CD4-positive, alpha-beta T cell treated with Interferon gamma for 1 hour (primary cell): ENCODE measurements around the gene CTRL.
A peak's percentile ranks its signal among the peaks of the same experiment; 100 is the strongest.
"Not testable (repeated sequence)": the region's sequence is repeated elsewhere in the genome, so short reads cannot be mapped to it uniquely, and the experiment has no call there.

Experiments
- DNase-seq: peaks from one replicate; pipeline ENCODE4 v3.0.0-alpha.2; 2020

Gene CTRL

DNA sequence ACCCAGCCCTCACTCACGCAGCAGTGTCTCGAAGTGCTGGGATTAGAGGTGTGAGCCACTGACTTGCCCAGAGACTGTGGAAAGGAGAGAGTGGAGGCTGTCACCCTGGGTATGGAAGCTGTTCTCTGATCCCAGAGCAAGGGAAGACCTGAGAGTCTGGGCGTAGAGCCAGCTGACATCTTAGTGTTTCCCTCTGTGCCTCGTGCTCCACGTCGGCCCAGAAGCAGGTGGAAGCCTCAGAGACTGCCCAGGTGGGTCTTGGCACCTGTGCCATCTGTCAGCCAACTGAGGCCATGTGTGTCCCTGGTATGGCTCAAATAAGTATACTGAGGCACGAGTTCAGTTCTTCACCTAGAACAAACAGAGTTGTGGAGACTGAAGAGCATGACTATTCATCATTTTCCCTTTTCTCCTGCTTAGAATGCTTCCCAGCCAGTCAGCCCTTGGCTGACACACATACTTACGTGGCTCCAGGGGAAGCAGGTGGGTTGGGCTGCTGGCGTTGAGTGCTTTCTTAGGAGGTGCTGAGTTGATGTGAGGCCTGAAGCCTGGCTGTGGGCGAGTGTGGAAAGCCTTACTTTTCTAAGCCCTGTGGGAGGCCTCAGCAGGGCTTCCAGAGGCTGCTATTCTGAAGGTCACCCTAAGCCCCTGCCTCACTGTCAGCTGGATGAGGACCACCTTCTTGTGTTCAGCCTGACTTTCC is 8.1 kb downstream of the CTRL start:
- DNase-seq, result no peak

DNA sequence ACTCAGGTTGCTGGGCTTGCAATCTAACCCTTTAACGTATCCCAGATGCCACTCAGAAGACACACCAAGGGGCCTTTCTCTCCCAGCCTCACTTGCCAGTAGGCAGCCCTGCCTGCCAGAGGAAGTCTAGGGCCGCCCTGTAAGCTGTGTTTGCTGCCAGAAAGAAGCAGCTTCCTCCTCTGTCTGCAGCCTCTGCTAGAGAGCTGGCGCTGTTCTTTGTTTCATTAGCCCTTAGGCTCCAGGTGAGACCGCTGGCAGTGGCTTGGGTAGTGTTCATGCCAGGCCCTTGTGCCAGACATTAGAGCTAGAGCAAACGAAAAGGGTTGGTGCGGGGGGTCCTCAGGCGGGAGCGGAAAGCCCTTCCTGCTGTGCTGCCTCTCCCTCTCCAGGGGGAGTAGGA is 8.9 kb downstream of the CTRL start:
- DNase-seq, result no peak

DNA sequence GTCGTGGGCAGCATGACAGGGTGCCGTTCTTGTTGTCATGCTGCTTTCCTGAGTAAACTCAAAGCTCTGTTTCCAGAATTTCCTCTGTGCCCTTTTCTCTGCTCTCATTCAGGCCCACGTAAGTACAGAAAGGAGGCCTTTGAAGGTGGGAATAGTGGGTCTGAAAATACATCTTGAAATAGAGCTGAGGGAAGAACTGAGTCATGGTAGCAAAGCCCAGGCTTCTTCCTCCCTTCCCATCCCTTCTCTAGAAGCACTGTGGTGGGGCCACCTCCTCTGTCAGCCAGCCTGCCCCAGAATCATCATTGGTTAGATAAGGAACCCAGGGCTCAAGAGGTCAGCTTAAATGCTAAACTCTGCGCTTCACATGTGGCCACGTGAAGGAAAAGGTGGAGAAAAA is 9.4 kb downstream of the CTRL start:
- no peak for DNase-seq

DNA sequence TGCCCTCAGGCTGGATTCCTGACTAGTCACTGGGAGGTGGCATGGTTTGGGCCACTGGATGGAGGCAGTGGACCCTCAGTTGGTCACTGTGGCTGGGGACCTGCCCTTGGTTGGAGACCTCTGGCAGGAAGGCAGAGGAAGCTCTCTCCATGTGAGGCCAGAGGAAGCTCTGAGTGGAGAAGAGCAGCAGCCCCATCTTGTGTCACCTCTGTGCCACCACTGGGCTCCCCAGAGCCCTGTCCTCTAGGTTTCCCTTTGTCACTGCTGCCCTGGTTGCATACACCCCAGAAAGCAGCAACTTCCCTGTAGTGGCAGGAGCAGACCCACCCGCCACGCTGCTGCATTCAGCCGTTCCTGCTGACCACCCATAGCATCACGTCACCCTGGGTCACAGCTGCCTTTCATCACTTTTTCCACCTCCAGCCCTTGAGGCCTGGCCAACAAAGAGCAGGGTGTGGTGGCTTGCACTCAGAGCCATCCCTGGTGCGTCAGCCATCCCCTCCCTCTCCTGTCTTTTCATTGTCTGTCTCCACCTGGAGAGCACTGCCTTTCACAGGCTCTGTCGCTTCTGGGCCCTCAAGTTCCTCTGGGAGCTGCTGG is 11.9 kb downstream of the CTRL start:
- no peak for DNase-seq

DNA sequence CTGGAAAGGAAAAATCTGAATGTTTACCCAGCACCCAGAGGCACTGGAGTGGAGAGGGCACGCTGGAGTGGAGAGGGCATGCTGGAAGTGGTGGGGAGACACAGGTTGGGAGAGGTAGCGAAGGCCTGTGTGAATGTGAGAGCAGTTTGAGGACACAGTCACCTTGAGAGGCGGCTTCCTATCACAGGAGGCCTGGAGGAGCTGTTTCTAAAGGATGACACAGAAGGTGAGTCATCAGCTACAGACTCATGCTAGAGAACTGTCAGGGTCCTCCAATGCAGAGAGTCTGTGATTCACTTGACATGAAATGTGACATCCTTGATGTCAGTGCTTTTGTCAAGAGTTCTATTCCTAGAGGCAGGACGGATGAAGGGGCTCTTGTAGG is 13.8 kb downstream of the CTRL start:
- no peak for DNase-seq

DNA sequence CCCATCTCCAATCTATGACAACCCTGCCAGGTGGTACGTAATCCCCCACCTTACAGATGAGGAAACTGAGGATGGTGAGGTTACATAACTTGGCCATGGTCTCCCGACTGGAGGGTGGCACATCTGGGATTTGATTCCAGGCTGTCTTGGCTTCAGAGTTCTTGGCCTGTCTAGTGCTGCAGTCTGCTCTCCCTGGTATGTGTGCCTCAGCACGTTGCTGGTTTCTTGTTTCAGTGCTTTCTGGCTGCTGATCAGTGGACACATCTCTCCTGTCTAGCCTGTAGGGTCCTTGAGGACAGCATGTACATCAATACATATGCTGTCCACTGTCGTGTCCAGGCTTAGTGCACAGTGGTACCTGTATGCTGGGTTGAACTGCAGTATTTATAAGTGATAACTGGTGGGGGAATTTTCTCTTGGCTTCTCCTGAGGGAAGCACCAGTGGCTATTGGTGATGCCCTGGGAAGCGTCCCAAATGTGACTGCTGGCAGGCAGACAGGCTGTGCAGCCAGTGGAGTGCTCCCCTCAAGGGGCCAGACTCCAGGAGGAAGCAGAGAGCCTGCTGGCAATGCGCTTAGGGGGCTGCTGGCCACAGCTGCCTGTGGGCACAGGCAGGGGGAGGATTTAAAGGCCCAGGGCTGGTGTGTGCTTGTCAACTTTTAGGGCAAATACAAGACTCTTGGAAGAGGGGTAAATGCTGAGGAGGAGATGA is 14.4 kb downstream of the CTRL start:
- no peak for DNase-seq

DNA sequence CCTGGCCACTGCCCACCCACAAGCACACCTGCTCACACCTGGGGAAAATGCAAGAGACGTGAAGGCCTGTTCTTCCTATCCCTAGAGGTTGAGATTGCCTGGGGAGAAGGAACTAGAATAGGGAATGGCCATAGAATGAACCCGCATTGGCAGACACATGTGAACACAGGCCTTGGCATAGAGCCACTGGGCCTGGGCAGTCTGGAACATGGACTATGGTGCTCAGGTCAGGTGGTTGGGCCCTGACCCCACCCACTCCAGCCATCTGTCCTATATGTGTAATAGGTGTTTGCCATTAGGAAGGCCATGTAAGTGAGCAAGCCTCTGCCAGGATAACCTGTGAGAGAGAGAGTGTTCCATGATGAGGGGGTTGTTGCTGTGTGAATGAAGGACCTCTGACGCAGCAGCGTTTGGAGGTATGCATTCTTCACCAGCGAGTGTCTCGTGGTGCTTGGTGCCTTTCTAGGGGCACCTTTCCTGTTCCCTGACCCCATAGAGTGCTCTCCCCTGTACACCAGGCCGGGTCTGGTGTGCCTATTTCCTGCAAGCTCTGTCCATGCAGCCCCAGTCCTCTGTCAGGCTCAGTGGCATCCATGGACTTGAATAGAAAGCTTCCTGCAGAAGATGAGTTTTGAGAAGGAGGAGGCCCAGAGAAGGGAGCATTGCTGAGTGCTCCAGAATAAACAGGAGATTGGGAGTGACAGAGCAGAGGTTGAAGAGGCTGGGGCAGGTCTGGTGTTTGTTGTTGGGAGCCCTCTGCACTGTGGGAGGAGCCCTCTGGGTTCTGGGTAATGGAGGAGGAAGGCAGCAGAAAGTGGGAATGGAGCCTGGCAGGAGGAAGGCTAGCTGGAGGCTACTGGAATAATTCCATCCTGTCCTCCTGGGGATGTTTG is 15.6 kb downstream of the CTRL start:
- no peak for DNase-seq

DNA sequence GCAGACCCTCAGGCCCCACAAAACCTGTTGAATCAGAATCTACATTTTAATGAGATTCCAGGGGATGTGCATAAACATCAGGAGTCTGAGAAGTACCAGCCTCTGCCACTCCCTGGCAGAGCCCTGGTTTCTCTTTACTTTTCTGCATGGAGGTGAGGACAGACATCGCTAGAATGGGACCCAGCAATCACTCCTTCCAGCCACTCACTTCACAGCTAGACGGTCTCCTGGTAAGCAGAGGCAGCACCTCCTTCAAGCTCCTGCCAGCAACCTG is 16.2 kb downstream of the CTRL start:
- DNase-seq, result not testable (repeated sequence)

DNA sequence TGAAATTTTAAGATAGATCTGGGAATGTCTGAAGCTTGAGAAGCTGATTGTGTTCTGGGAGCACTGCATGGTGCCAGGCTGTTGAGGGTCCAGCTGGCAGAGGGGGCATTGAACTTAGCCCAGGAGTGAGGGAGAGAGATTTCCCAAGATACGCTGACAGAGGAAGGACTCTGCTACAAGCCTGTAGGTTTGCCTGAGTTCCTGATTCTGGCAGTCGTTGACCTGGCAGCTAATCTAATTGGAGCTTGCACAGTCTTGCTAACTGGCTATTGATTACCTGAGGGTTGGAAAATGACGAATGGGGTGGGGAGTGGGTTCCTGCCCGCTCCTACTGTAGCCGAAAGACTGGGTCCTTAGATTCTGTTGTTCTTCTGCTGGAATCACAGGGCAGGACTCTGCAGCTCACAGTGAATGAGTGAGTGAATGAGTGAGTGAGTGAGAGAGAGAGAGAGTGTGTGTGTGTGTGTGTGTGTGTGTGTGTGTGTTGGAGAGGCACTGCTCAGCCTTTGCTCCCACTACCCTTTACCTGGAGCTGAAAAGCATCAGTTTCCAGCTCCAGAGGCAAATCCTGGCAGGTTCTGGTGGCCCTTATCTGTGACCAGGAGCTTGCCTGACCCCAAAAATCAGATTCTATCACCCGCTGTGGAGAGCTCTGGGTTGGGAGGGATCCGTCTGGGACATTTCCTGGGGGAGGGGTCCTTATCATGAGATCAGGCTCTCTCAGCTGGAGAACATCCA is 16.7 kb downstream of the CTRL start:
- no peak for DNase-seq

DNA sequence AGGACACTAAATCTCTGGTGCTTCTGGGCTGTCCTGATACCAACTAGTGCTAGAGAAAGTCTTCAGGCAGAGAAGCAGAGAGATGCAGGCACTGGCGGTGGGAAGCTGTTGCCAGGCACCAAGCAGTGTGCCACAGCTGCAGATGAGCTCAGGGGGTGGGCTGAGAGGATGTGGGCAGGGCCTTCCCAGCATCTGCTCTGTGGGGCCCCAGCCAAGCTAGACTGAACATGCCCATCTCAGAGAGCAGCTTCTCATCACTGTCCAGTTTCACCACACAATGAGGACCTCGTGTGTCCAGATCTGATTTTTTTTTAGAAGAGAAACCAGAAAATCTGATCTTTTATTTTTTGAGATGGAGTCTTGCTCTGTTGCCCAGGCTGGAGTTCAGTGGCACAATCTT is 21.5 kb downstream of the CTRL start:
- DNase-seq, result no peak

DNA sequence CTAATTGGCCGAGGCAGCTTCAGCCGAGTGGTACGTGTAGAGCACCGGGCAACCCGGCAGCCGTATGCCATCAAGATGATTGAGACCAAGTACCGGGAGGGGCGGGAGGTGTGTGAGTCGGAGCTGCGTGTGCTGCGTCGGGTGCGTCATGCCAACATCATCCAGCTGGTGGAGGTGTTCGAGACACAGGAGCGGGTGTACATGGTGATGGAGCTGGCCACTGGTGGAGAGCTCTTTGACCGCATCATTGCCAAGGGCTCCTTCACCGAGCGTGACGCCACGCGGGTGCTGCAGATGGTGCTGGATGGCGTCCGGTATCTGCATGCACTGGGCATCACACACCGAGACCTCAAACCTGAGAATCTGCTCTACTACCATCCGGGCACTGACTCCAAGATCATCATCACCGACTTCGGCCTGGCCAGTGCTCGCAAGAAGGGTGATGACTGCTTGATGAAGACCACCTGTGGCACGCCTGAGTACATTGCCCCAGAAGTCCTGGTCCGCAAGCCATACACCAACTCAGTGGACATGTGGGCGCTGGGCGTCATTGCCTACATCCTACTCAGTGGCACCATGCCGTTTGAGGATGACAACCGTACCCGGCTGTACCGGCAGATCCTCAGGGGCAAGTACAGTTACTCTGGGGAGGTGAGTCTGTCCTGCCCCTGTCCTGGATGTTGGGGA is 22.5 kb downstream of the CTRL start:
- DNase-seq, result no peak

DNA sequence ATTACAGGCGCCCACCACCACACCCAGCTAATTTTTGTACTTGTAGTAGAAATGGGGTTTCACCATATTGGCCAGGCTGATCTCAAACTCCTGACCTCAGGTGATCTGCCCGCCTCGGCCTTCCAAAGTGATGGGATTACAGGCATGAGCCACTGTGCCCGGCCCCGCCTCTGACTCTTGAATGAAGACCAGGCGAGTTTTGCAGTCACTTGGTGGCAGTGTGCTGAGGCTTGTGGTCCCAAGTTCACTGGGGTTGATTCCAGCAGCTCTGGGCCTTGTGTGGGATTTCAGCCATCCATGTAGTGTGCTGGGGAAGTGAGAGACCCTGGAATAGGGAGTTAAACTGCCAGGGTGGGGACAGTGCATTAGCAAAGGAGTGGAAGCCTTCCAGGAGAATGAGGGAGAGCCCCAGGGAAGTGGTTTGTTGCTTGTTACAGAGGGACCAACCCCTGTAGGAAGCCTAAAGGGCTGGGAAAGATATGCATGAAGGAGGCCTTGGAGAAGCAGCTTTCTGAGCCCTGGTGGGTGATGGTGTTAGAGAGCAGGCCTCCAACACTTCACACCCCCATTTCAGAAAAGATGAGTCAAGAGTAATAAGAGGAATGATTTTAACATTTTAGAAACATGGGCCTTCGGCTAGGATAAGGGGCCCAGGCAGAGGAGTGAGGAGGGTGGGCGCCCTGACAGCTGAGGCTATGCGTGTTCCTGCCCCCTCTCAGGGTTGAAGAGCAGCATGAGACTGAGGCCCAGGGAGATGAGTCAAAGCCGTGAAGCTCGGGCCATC is 24.1 kb downstream of the CTRL start:
- DNase-seq, result no peak

DNA sequence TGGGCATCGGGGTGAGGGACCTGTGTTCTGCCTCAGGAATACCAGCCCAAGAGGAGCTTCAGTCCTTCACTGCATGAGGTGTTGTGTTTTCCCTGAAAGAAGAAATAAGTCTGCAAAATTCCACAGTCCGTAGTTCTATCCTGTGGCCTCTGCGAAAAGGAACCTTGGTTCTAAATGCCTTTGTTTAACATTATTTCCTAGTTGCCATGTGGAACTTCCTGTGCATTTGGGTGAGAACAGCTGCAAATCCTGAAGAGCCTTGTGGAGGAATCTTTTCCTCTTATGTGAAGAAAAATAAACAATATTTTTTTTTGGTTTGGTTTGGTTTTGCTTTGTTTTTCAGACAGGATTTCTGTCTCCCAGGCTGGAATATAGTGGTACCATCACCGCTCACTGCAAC is 28.8 kb downstream of the CTRL start:
- DNase-seq, result no peak

DNA sequence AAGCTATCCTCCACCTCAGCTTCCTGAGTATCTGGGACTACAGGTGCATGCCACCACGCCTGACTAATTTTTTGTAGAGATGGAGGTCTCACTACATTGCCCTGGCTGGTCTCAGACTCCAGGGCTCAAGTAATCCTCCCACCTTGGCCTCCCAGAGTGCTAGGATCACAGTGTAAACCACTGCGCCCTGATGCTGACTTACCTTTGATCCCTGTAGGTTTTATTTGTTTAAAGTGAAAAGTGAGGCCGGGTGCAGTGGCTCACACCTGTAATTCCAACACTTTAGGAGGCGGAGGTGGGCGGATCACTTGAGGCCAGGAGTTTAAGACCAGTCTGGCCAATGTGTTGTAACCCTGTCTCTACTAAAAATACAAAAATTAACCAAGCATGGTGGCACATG is 29.9 kb downstream of the CTRL start:
- DNase-seq, result no peak

DNA sequence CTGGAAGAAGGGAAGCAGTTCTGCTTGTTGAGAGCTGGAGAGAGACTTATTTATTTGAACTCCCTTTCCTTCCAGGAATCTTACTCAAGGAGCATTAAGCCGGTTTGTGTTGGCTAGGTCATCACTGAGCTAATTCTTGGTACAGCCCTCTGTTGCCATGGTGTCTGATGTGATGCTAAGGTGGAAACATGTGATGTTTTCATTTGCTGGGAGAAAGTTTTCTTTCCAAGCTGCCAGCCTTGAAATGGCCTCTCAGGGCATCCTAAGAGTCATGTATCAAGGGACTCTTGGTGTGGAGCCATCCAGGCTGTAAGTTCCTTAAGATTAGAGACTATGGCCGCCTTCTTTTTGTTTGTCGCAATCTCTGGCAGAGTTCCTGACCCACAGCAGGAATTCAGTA is 34.4 kb downstream of the CTRL start:
- DNase-seq, result no peak

DNA sequence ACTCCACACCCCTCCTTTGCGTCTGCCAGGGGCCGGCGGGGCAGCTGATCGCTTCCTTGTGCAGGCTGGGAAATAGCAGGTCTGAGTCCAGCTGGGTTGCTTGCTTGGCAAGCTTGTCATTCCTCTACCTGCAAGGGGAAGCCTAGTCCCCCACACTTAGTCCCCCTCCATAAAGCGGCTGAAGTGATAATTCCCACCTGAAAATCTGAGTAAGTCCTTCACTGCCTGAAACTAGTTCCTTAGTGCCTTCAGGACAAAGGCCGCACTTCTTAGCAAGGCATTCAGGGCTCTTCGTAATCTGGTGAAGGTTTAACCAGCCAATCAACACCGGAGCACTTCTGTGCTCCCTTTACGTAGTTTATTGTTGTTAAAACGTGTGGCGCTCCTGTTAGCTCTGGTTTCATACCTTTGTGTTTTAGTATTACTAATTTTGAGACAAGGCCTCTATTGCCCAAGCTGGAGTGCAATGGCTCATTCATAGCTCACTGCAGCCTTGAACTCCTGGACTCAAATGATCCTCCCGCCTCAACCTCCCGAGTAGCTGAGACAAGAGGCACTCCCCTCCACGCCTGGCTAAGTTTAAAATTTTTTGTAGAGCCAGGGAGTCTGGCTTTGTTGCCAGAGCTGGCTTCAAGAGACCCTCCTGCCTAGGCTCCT is 37.8 kb downstream of the CTRL start:
- DNase-seq, result no peak

DNA sequence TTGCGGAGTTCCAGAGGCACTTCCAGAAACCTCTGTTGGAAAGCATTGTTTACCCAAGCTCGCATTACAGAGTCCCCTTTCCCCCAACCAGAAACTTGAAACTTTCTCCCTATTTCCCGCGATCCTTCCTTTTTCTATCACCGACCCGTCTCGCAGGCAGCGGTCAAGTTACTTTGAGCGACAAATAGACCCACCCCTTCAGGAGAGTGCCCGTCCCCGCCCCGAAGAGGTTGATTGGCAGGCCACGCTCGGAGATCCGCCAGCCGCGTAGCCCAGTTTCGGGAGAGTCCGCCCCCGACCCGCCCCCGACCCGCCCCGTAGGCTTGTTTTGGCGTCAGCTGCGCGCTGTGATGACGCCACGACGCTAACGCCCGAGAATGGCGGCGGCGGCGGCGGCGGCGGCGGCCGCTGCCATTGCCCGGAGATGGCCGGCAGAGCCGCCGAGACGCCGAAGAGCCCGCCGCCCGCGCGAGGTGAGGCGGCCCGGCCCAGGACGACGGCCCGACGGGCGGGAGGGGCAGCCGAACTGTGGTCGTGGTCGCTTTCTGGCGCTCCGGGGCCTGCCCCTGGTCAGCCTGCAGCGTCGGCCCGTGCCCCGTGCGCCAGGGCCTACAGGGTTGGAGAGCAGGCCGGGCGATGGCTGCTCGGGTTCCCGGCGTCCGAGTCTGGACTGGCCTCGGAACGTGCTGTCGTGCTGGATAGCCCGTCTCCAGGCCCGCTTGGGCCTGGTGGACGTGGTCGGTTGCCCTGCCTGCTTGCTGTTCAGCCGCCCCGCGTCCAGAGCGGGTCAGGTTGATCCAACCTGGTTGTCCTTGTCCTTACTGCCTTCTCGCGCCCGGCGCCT is 38.5 kb downstream of the CTRL start, which contains the start of gene PSKH1:
Gene PSKH1, plus strand, starts transcription at position 356 of the 844 bp plus-strand sequence. CDS start 15,496 bp downstream, outside the sequence.
- peak; percentile 91 for DNase-seq

DNA sequence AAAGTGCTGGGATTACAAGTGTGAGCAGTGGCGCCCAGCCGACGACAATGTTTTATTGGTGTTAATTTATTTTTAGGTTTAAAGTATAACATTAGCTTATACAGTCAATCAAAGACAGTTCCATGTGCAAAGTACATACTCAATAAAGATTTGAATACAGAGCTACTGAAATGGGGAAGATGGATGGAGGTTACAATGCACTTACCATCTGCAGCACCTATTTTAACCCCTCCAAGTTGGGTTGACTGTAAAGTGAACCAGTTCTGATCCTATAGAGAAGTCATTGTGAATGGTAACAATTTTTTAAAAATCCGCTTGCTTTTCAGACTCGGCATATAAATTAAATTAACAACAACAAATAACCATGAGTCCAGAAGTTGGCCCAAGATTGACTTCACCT is 39.3 kb downstream of the CTRL start:
- no peak for DNase-seq

DNA sequence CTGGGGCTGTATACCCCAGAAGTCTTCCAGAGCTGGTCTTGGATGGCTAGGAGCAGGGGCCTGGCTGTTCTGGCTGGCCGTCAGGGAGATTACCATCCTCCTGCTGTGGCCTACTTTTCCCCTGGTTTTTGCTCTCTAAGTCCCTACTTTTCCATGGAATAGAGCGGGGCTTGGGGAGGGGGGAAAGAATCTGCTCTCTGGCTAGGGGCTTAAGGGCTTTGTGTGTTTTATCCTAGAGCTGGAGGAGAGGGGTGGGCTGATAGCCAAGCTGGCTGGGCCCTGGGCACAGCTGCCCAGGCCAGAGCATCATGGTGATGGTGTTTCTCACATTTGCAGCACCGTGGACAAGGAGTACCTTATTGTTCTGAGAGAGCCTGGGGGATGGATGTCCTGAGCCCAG is 43.3 kb downstream of the CTRL start:
- DNase-seq, result no peak

DNA sequence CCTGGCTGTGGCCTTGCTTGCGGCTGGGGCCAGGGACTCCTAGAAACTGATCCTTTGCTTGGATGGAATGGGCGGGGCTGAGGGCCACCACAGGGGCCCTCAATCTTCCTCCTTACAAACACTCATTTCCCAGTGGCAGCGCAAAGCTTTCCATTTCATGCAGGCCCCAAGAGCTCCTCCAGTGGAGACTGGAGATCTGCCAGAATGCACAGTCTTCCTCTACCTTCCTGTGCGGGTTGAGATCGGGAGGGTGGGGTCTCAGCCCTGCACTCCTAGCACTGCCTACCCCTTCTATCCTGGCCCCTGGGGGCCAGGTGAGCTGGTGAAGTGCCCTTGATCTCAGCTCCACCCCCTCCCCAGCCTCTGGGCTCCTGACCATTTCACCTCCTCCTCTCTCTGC is 45.3 kb downstream of the CTRL start:
- DNase-seq, result no peak
